ENCODE measurements around the gene SLC6A11.

Gene SLC6A11

GRCh38 chr3:10869460-10869859, 53.4 kb downstream of the SLC6A11 start:
- no peak for ATAC-seq
- TF ChIP-seq ZNF70 (CRISPR knock-in tag; IDR thresholded peaks at IDR 0.05): no peak
- no peak for TF ChIP-seq ARNTL (CRISPR knock-in tag; IDR thresholded peaks at IDR 0.05; ENCODE audit: borderline replicate concordance, low read depth)
- no peak for TF ChIP-seq PPARA (CRISPR knock-in tag; IDR thresholded peaks at IDR 0.05; ENCODE audit: borderline replicate concordance)
- TF ChIP-seq ESRRG (CRISPR knock-in tag; IDR thresholded peaks at IDR 0.05): no peak
- no peak for TF ChIP-seq PATZ1 (CRISPR knock-in tag; IDR thresholded peaks at IDR 0.05; ENCODE audit: borderline replicate concordance)
- no peak for TF ChIP-seq ZNF565 (CRISPR knock-in tag; conservative IDR thresholded peaks at IDR 0.05; ENCODE audit: low read depth)
- no peak for TF ChIP-seq OSR1 (CRISPR knock-in tag; IDR thresholded peaks at IDR 0.05)
- TF ChIP-seq ZFP30 (CRISPR knock-in tag; IDR thresholded peaks at IDR 0.05): no peak
- no peak for TF ChIP-seq BACH2 (CRISPR knock-in tag; IDR thresholded peaks at IDR 0.05; ENCODE audit: borderline replicate concordance)
- TF ChIP-seq POU6F1 (CRISPR knock-in tag; IDR thresholded peaks at IDR 0.05; ENCODE audit: borderline replicate concordance, low read depth): no peak
- TF ChIP-seq TCF4 (CRISPR knock-in tag; IDR thresholded peaks at IDR 0.05; ENCODE audit: borderline replicate concordance): no peak
- TF ChIP-seq CREB5 (CRISPR knock-in tag; IDR thresholded peaks at IDR 0.05; ENCODE audit: low read depth): no peak
- no peak for TF ChIP-seq SNAI2 (CRISPR knock-in tag; IDR thresholded peaks at IDR 0.05)
- TF ChIP-seq CSRNP3 (CRISPR knock-in tag; IDR thresholded peaks at IDR 0.05): no peak
- TF ChIP-seq CSDC2 (CRISPR knock-in tag; IDR thresholded peaks at IDR 0.05): no peak

- no peak for ATAC-seq
- no peak for TF ChIP-seq ZFP30 (CRISPR knock-in tag; IDR thresholded peaks at IDR 0.05)
- TF ChIP-seq ISL1 (CRISPR knock-in tag; IDR thresholded peaks at IDR 0.05): no peak
- TF ChIP-seq PPARA (CRISPR knock-in tag; IDR thresholded peaks at IDR 0.05; ENCODE audit: borderline replicate concordance): no peak
- no peak for TF ChIP-seq ZNF8 (CRISPR knock-in tag; IDR thresholded peaks at IDR 0.05)
- no peak for TF ChIP-seq ZNF565 (CRISPR knock-in tag; conservative IDR thresholded peaks at IDR 0.05; ENCODE audit: low read depth)
- no peak for TF ChIP-seq CREB5 (CRISPR knock-in tag; IDR thresholded peaks at IDR 0.05; ENCODE audit: low read depth)
- no peak for TF ChIP-seq OSR1 (CRISPR knock-in tag; IDR thresholded peaks at IDR 0.05)
- TF ChIP-seq SNAI2 (CRISPR knock-in tag; IDR thresholded peaks at IDR 0.05): no peak
- TF ChIP-seq ARNTL (CRISPR knock-in tag; IDR thresholded peaks at IDR 0.05; ENCODE audit: borderline replicate concordance, low read depth): no peak
- TF ChIP-seq RARB (CRISPR knock-in tag; IDR thresholded peaks at IDR 0.05): no peak
- TF ChIP-seq CSRNP3 (CRISPR knock-in tag; IDR thresholded peaks at IDR 0.05): no peak
- no peak for TF ChIP-seq ZFP3 (CRISPR knock-in tag; IDR thresholded peaks at IDR 0.05)
- no peak for TF ChIP-seq BACH2 (CRISPR knock-in tag; IDR thresholded peaks at IDR 0.05; ENCODE audit: borderline replicate concordance)
- TF ChIP-seq TOX (CRISPR knock-in tag; IDR thresholded peaks at IDR 0.05; ENCODE audit: borderline replicate concordance): no peak
- no peak for TF ChIP-seq ZNF70 (CRISPR knock-in tag; IDR thresholded peaks at IDR 0.05)
- no peak for TF ChIP-seq TSHZ2 (CRISPR knock-in tag; IDR thresholded peaks at IDR 0.05)
- no peak for TF ChIP-seq TCF4 (CRISPR knock-in tag; IDR thresholded peaks at IDR 0.05; ENCODE audit: borderline replicate concordance)
- no peak for TF ChIP-seq POU6F1 (CRISPR knock-in tag; IDR thresholded peaks at IDR 0.05; ENCODE audit: borderline replicate concordance, low read depth)
- TF ChIP-seq ESRRG (CRISPR knock-in tag; IDR thresholded peaks at IDR 0.05): no peak
- no peak for TF ChIP-seq PATZ1 (CRISPR knock-in tag; IDR thresholded peaks at IDR 0.05; ENCODE audit: borderline replicate concordance)
Measured at GRCh38 chr3:10870296-10870695, 54.3 kb downstream of the SLC6A11 start.

All from SK-N-SH treated with all-trans-retinoic acid at 6 μM for 48 hours (cell line).